GM18870 (cell line): ENCODE results near the gene ATRIP.
"Not testable (repeated sequence)": the region's sequence is repeated elsewhere in the genome, so short reads cannot be mapped to it uniquely, and the experiment has no call there.

Experiments used
- ATAC-seq: cut with Tn5 transposase; IDR thresholded peaks from one replicate; pipeline ENCODE4 v1.9.1; 2021; ENCODE audit warnings: moderate library complexity; ENCODE audit not compliant: unreplicated experiment

The ATRIP gene

GRCh38 chr3:48435774-48436476 lies 10.6 kb upstream of the ATRIP start:
- no peak for ATAC-seq

GRCh38 chr3:48436477-48436787 lies 10.1 kb upstream of the ATRIP start:
- ATAC-seq, result no peak

- no peak for ATAC-seq
Measured at GRCh38 chr3:48436855-48437254, 9.7 kb upstream of the ATRIP start.

GRCh38 chr3:48437812-48438211 lies 8.7 kb upstream of the ATRIP start:
- ATAC-seq, result no peak

GRCh38 chr3:48439820-48440589 lies 6.5 kb upstream of the ATRIP start, which contains the start of the genes CCDC51 and TMA7:
Gene CCDC51 (minus strand): TSS chr3:48440119. CDS start chr3:48435128, 4,991 bp downstream.
Gene TMA7 (plus strand): TSS chr3:48440257. CDS start chr3:48440297, 40 bp downstream.
- peak; percentile 90 for ATAC-seq

GRCh38 chr3:48440590-48440958 lies 6.0 kb upstream of the ATRIP start:
- no peak for ATAC-seq

GRCh38 chr3:48441940-48442339 lies 4.6 kb upstream of the ATRIP start:
- ATAC-seq, result no peak

GRCh38 chr3:48445277-48445882 lies 1.2 kb upstream of the ATRIP start:
- ATAC-seq, result no peak

GRCh38 chr3:48446043-48446424 lies 503 bp upstream of the ATRIP start:
- ATAC-seq, result no peak

GRCh38 chr3:48451270-48451669 lies 4.7 kb downstream of the ATRIP start:
- no peak for ATAC-seq

- ATAC-seq, result no peak
Measured at GRCh38 chr3:48456456-48456855, 9.9 kb downstream of the ATRIP start.

- ATAC-seq, result no peak
Measured at GRCh38 chr3:48459331-48459730, 12.8 kb downstream of the ATRIP start.

- no peak for ATAC-seq
Measured at GRCh38 chr3:48459773-48460516, 13.4 kb downstream of the ATRIP start.

- ATAC-seq, result no peak
Measured at GRCh38 chr3:48460517-48460902, 14.0 kb downstream of the ATRIP start.

GRCh38 chr3:48461767-48462166 lies 15.2 kb downstream of the ATRIP start:
- not testable (repeated sequence) for ATAC-seq

GRCh38 chr3:48463703-48464102 lies 17.2 kb downstream of the ATRIP start:
- no peak for ATAC-seq

GRCh38 chr3:48464713-48465221 lies 18.2 kb downstream of the ATRIP start:
- ATAC-seq, result no peak

GRCh38 chr3:48465237-48465530 lies 18.6 kb downstream of the ATRIP start:
- ATAC-seq, result no peak

- peak; percentile 44 for ATAC-seq
Measured at GRCh38 chr3:48465531-48466378, 19.2 kb downstream of the ATRIP start.

- ATAC-seq, result peak; percentile 18
Measured at GRCh38 chr3:48466386-48467109, 20.0 kb downstream of the ATRIP start.
